Right lobe of liver (tissue), 6 donors: ENCODE data around the gene DYSF. TPM values are rescaled to one million over a fixed set of nuclear protein-coding genes. Genes with fewer than 3 reads are reported as not detected.

Experiments used
- ATAC-seq, 4 donors: fragments of 200-7000 bp; cut with Tn5 transposase; one replicate each; pipeline ENCODE4 v1.9.1; 2020; ENCODE audit warnings: mild to moderate bottlenecking in 4 of 4, moderate library complexity in 4 of 4
- DNase-seq, 3 donors: peaks; one replicate each; pipeline ENCODE4 v3.0.0-alpha.2; 2020
- H3K27ac ChIP-seq, 3 donors: fragments of 200-600 bp; one replicate each; pipeline ENCODE4 v1.8.0; 2022
- H3K27me3 ChIP-seq, 2 donors: fragments of 200-600 bp; one replicate each; pipeline ENCODE4 v1.8.0; 2022
- H3K36me3 ChIP-seq, 4 donors: fragments of 200-600 bp; sonication (generic) in 1 of 4; one replicate each; pipeline versions ENCODE4 v1.5.1 to v1.8.0; 2017 to 2022; ENCODE audit warnings: control low read depth in 1 of 4
- H3K4me1 ChIP-seq, 4 donors: fragments of 200-600 bp; sonication (generic) in 1 of 4; one replicate each; pipeline versions ENCODE4 v1.5.1 to v1.8.0; 2017 to 2022; ENCODE audit warnings: control low read depth in 1 of 4
- H3K4me3 ChIP-seq, 3 donors: fragments of 200-600 bp; one replicate each; pipeline ENCODE4 v1.8.0; 2022
- H3K9me3 ChIP-seq, 4 donors: fragments of 200-600 bp; sonication (generic) in 1 of 4; one replicate each; pipeline versions ENCODE4 v1.5.1 to v1.8.0; 2017 to 2022; ENCODE audit warnings: control low read depth in 1 of 4
- POLR2A ChIP-seq: fragments of 450-650 bp; IDR thresholded peaks from one replicate; pipeline ENCODE4 v1.6.1; 2017; ENCODE audit warnings: antibody characterized with exemption, mild to moderate bottlenecking
- WGBS: methylation state at CpG from one replicate; pipeline ENCODE4 v1.1.6; 2018; ENCODE audit warnings: low coverage, low lambda C conversion rate; ENCODE audit not compliant: insufficient coverage; ENCODE audit errors: missing lambda C conversion rate; 5-methylcytosine and 5-hydroxymethylcytosine counted together
- intact Hi-C, 2 donors: fragments of 100-400 bp; cut with DNase I; formaldehyde crosslinking; loops; one replicate each; pipeline versions ENCODE4 v1.11.2 to v1.14.1; 2022
- total RNA-seq, 6 experiments: library from RNA; depleted of rRNA in 2 of 6; stranded (reverse); fragments of >200 nt in 2 of 6; fragmentation: NEBNext Ultra II Directional in 3 of 6; extraction: Animal tissue kit (Norgen Biotek cat#: 25700) in 3 of 6; gene quantifications; one replicate each; pipeline versions ENCODE4 v1.1.0 to v1.2.4, GENCODE V29; 2016 to 2023
- TF ChIP-seq, protein P1 (sequence below), 4 donors: fragments of 200-600 bp in 3 of 4; fragments of 450-650 bp in 1 of 4; IDR thresholded peaks; one replicate each; pipeline versions ENCODE4 v1.5.1 to v1.8.0; 2016 to 2022; ENCODE audit warnings: antibody characterized with exemption in 4 of 4, mild to moderate bottlenecking in 2 of 4
- donor health status: DM: no; HTN: yes; CAD: no.
- donor health status: DM: no; HTN: no; CAD: no.
- donor health status: DM: no; HTN: no; CAD: no.
- donor health status: DM: no; HTN: yes; CAD: no.
- donor health status: DM: no; HTN: yes; CAD: no.

The DYSF gene
- total RNA-seq, 6 experiments from 2014 or later = 21.8 to 55.0 (median 32.9) TPM

DNA sequence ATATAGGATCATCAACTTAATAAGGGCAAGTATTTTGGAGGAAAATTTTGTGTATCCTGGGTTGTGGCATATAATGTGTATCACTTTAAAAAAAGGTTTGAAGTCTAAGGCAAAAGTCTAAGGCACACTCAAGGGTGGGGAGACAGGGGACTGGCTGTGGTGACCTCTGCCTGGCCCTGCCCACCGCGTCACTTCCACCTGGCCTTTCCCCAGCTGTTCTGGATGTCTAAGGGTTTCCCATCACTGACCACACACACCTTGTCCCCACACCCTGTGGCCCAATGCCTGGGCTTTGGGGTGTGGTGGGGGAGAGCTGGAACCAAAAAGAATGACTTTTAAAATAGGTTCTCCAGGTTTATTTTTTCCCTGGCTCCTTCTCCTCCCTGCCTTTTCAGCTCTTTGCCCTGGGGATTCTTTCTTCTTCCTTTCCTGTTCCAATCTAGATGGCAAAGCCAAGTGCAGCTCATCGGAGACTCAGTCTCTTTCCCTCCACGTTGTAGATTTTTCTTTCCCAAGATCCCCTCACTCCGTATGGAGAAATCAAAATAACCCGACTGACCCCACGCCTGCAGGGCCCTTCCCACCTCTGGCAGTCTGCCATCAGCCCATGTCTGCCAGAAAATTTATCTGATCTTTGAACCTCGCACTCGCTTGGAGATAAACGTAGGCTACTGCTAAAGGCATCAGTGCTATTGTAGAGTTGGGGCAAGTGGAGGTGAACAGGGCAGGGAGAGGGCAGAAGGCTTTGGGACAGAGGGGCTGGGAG lies 257.2 kb downstream of the DYSF start:
- 20% methylated on average over 9 of the region's 10 CpGs for WGBS

DNA sequence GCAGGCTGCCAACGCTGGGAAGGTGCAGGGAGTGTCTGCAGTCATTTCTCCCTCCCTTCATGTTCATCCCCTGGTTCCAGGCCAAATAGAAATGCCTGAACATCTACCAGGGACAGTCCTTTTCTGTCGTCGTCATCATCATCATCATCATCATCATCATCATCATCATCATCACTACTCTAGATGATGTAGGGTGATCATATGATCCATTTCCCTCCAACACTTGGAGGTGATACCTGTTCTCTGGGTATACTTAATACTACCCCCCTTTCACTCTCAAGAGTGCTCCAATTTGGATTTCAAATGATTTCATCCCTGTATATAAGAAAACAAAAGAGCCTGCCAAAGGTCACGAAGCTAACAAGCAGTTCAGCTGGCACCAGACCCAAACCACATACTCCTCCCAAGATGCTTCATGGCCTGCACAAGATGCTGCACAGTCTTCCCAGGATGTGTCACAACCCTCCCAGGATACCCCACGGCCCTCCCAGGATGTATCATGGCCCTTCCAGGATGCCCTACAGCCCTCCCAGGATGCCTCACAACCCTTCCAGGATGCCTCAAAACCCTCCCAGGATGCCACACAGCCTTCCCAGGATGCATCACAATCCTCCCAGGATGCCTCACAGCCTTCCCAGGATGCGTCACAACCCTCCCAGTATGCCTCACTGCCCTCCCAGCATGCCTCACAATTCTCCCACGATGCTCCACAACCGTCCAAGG lies 257.9 kb downstream of the DYSF start:
- H3K27me3 ChIP-seq = no peaks in the 10 kb centered on the region
- ATAC-seq (no peak), DNase-seq (no peak)
- WGBS = 67% methylated on average over 5 of the region's 8 CpGs
- no peaks in the 10 kb centered on the region for H3K9me3 ChIP-seq
- H3K4me1 ChIP-seq = no peaks in the 10 kb centered on the region
- H3K27ac ChIP-seq = no peak overlapping the region
- no peaks in the 10 kb centered on the region for H3K36me3 ChIP-seq
- H3K4me3 ChIP-seq = no peak overlapping the region
- intact Hi-C loops = no loop called here
- no peak for TF ChIP-seq POLR2A
- TF ChIP-seq, protein P1, sequence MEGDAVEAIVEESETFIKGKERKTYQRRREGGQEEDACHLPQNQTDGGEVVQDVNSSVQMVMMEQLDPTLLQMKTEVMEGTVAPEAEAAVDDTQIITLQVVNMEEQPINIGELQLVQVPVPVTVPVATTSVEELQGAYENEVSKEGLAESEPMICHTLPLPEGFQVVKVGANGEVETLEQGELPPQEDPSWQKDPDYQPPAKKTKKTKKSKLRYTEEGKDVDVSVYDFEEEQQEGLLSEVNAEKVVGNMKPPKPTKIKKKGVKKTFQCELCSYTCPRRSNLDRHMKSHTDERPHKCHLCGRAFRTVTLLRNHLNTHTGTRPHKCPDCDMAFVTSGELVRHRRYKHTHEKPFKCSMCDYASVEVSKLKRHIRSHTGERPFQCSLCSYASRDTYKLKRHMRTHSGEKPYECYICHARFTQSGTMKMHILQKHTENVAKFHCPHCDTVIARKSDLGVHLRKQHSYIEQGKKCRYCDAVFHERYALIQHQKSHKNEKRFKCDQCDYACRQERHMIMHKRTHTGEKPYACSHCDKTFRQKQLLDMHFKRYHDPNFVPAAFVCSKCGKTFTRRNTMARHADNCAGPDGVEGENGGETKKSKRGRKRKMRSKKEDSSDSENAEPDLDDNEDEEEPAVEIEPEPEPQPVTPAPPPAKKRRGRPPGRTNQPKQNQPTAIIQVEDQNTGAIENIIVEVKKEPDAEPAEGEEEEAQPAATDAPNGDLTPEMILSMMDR (IDR thresholded peaks at IDR 0.05) = no peak

More for the DNA sequence above, 257.2 kb downstream of the DYSF start:
- Histone ChIP-seq H3K9me3 (no peaks in the 10 kb centered on the region), H3K4me1 (no peaks in the 10 kb centered on the region), H3K27ac (no peak overlapping the region), H3K27me3 (no peaks in the 10 kb centered on the region), H3K4me3 (no peak overlapping the region), H3K36me3 (no peaks in the 10 kb centered on the region)
- ATAC-seq (peak; percentile 29 to 61 (median 54)), DNase-seq (peak in 1 of 3 donors; percentile 63)
- TF ChIP-seq, protein P1 (IDR thresholded peaks at IDR 0.05) = no peak
- TF ChIP-seq POLR2A = no peak
- intact Hi-C loops = no loop called here

DNA sequence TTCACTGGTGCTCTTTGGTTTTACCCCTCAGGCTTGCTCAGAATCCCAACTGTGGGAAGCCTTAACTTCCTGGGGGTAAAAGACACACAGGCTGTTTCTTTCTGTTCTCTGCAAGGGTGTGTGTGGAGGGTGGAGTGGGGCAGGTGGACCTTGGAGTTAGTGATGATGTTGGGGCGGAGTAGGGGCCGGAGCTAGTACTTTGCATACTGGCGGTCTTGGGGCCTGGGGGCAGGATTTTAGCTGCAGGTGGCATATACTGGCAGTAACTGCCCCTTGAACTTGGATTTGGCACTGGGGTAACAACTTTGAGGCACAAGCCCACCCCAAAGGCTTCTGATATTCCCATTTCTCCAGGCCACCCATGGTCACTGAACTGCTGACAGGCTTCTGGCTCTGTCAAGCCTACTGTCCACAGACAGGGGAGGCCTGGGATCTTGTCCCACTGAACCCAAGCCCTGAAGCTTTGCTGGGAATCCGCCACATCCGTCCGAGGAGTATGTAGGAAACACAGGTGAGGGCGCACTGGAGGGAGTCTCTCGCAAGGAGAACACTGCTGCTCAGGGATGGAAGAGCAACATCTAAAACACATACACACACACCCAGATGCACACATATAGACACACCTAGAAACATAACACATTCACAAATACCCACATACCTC lies 258.9 kb downstream of the DYSF start:
- WGBS = 83% methylated on average over 1 of the region's 8 CpGs
- DNase-seq (no peak), ATAC-seq (no peak)
- no peaks in the 10 kb centered on the region for H3K27me3 ChIP-seq
- H3K36me3 ChIP-seq = no peaks in the 10 kb centered on the region
- no peak overlapping the region for H3K4me3 ChIP-seq
- TF ChIP-seq, protein P1 (IDR thresholded peaks at IDR 0.05) = no peak
- TF ChIP-seq POLR2A = no peak
- no peak overlapping the region for H3K27ac ChIP-seq
- intact Hi-C loops = no loop called here
- no peaks in the 10 kb centered on the region for H3K9me3 ChIP-seq
- no peaks in the 10 kb centered on the region for H3K4me1 ChIP-seq

DNA sequence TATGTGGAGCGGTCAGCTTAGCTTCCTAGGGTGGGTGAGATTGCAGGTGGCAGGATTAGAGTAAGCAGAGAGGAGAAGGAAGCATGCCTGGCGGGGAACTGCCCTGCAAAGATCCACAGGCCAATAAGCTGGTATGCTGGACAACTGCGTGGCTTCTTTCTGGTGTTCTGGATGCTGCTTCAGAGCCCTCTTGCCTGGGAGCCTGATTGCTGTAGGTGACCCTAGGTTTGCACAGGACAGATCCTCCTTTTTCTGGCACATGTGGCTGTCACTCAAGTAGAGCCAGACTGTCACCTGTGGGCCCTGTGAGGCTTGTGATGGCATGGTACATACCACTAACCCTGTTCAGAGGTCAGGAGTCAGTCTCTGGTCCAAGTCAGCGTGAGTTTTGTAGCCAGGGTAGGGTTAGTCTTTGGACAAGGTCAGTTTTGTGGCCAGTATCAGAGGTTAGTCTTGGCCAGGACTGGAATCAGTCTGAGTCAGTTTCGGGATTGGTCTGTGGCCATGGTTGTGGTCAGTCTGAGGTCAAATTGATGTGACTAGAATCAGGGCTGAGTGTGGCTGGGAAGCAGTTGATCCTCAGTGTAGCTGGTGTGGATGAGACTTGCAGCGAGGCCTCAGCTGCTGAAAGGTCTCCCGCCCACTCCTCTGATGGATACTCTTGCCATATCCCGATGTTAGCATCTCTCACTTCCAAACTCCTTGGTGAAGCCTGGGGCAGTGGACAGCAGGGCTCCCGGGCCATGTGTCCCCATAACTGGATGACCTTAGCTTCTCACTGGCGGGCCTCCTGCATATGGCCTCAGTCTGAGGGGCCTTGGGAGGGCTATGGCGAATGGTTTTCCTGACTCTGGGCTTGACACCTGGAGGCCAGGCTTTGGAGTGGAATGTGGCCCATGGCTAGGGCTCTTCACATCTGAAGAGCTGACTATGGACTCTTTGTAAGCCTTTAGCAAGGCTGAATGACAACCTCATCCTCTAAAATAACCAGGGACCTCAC lies 260.5 kb downstream of the DYSF start:
- TF ChIP-seq, protein P1 (IDR thresholded peaks at IDR 0.05) = no peak
- TF ChIP-seq POLR2A = no peak
- WGBS = 74% methylated on average over 5 of the region's 11 CpGs
- Histone ChIP-seq H3K27ac (no peak overlapping the region), H3K4me1 (no peaks in the 10 kb centered on the region), H3K36me3 (no peaks in the 10 kb centered on the region), H3K4me3 (no peak overlapping the region), H3K9me3 (no peaks in the 10 kb centered on the region), H3K27me3 (no peaks in the 10 kb centered on the region)
- DNase-seq = peak in 1 of 3 donors; percentile 53
- intact Hi-C loops = no loop called here
- ATAC-seq = peak; percentile 12 to 51 (median 30)
